BJ (cell line): Measurements from ENCODE around the gene RPL37A. TPM values are rescaled to one million over a fixed set of nuclear protein-coding genes. Genes with fewer than 3 reads are reported as not detected.

Experiments
- CTCF ChIA-PET: fragments of 350-600 bp; formaldehyde crosslinking; extraction: SDS; loops from one replicate; lab custom pipeline; 2021; ENCODE audit warnings: antibody characterized with exemption, inconsistent platforms; lab: Yijun Ruan, JAX
- POLR2A ChIA-PET: fragments of 300-600 bp; sonication (Branson Sonifier 250); formaldehyde crosslinking; extraction: SDS; loops from one replicate; lab custom pipeline; 2021; ENCODE audit warnings: antibody characterized with exemption; lab: Charles Lee
- DNase-seq: peaks from one replicate; pipeline ENCODE4 v3.0.0-alpha.2; 2011; ENCODE audit warnings: low read depth
- H3K27me3 ChIP-seq: 2 replicates; pipeline ENCODE4 v1.6.0; 2011; ENCODE audit warnings: low read length; ENCODE audit not compliant: control insufficient read depth, insufficient read depth
- H3K36me3 ChIP-seq: 2 replicates; pipeline ENCODE4 v1.5.1; 2011; ENCODE audit warnings: low read length; ENCODE audit not compliant: control insufficient read depth, insufficient read depth
- H3K4me3 ChIP-seq: 2 replicates; pipeline ENCODE4 v1.5.1; 2011; ENCODE audit warnings: low read depth, mild to moderate bottlenecking, control low read depth, low read length
- CTCF ChIP-seq: IDR thresholded peaks from 2 replicates; pipeline ENCODE4 v1.5.1; 2011; ENCODE audit warnings: low read depth, mild to moderate bottlenecking, control low read depth, inconsistent platforms, low read length, moderate library complexity; ENCODE audit not compliant: insufficient read depth
- polyA plus RNA-seq: library from polyadenylated mRNA; depleted of rRNA; stranded (reverse); fragments of >200 nt; gene quantifications from 2 replicates; pipeline ENCODE4 v1.2.3, GENCODE V29; 2011; rRNA removed

RPL37A gene
- polyA plus RNA-seq, 1 experiment: 4,924 TPM

DNA sequence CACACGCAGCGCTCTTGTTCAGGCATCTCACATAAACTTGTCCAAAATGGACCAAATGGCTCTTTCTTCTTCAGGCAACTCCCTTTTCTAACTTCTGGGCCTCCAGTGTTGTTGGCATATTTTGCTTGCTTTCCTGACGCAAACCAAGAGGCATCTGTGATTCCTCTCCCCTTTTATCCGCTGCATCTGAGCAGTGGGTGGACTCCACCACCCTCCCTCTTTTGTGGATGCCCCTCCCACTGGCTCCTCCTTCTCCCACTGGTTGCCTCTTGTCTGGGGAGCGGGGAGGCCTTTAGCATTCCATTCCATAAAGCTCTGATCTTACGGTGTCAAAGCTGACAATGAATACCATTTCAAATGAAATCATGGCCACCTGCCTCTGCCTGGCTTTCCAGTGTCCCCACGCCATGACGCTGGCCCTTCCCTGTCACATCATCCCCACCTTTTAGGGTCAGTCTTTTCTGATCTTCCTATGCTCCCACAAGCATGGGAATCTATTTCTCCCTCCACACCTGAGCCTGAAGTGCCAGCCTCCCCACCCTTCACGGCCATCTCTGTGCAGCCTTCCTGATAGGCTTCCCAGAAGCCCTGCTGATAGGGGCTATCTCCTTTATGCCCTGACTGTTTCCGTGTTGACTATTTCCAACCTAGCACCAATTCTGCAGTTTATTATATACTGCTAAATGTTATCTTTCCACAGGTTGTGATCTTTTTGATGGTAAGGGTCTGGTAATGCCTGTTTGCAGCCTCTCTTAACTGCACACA is 51.5 kb downstream of the RPL37A start:
- Histone ChIP-seq H3K27me3 (no peaks in the 10 kb centered on the region), H3K36me3 (no peaks in the 10 kb centered on the region), H3K4me3 (no peak overlapping the region)
- ChIA-PET CTCF (interaction anchor here (1.0 to 1.3 kb wide), 2 partner anchors 9 to 116 kb away, joined by 3 to 5 read pairs; no protein-coding TSS in a partner anchor), POLR2A (no interaction called here)
- DNase-seq: no peak
- no peak for TF ChIP-seq CTCF

DNA sequence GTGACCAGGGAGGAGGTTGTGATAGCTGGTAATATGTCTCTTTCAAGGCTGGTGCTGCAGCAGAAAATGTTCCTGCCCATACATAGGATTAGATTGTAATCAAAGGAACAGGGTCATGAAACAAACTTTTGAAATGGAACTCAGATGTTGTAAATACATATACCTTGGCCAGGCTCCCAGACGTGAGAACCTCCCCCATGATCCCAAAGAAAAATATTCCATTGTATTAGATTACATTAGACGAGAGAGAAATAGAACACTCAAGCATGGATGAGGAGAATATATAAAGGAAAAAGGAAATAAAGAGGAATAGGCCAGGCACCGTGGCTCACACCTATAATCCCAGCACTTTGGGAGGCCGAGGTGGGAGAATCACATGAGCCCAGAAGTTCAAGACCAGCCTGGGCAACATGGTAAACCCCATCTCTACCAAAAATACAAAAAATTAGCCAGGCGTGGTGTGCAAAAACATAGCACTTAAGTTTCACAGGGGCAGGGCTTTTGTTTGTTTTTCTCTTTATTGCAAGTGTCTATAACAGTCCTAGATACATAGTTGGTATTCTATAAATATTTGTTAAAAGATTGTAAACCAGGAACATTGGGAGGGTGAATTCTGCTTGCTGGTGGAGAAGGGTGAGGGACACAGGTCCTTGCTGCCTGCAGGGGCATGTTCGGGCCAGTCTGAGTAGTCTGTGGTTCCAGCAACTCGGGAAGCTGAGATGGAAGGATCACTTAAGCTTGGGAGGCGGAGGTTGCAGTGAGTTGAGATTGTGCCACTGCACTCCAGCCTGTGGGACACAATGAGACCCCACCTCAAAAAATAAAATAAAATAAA is 52.8 kb downstream of the RPL37A start:
- H3K27me3 ChIP-seq: no peaks in the 10 kb centered on the region
- DNase-seq: no peak
- no peak for TF ChIP-seq CTCF
- no peak overlapping the region for H3K4me3 ChIP-seq
- CTCF ChIA-PET: interaction anchor here (1.0 to 1.3 kb wide), 2 partner anchors 10 to 115 kb away, joined by 3 to 5 read pairs; no protein-coding TSS in a partner anchor
- no peaks in the 10 kb centered on the region for H3K36me3 ChIP-seq
- POLR2A ChIA-PET: no interaction called here

DNA sequence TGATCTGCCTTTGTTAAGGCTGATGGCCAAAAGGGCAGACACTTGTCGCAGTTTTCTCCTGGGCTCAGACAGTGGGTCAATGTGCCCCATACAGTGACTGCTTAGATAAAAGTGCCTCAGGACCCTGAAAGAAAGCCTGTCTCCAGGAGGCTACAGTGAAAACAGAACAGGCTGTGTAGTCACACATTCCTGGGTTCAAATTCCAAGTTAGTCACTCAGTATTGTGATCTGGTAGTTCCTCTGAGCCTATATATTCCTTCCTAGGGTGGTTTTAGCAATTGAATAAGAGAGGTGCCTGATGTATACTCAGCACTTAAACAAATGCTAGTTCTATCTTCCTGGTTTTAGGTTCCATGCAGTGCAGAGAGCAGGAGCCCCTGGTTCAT is 54.4 kb downstream of the RPL37A start:
- POLR2A ChIA-PET: no interaction called here

More for the DNA sequence above, 54.4 kb downstream of the RPL37A start:
- no peak for DNase-seq
- Histone ChIP-seq H3K36me3 (no peaks in the 10 kb centered on the region), H3K27me3 (no peaks in the 10 kb centered on the region), H3K4me3 (no peak overlapping the region)
- TF ChIP-seq CTCF: no peak
- CTCF ChIA-PET: no interaction called here

Other genes with a start within 250 kb of the RPL37A start
- 9.7 and 10.0 TPM in 2 replicates for gene MARCHF4, start 126.4 kb upstream of the RPL37A start, polyA plus RNA-seq
- 37.3 and 41.2 TPM in 2 replicates for gene SMARCAL1, start 86.4 kb upstream of the RPL37A start, polyA plus RNA-seq
- gene IGFBP2, start 134.6 kb downstream of the RPL37A start, polyA plus RNA-seq: 122 and 142 TPM in 2 replicates
- 882 and 1,060 TPM in 2 replicates for gene IGFBP5, start 196.7 kb downstream of the RPL37A start, polyA plus RNA-seq